ENCODE data around the gene UBE2E2.

- TF ChIP-seq EZH2 (IDR thresholded peaks at IDR 0.05; ENCODE audit: insufficient read depth, poor library complexity, severe bottlenecking) (no peak), EZH2phosphoT487 (IDR thresholded peaks at IDR 0.05; ENCODE audit: insufficient read depth, low read depth) (no peak)
These were observed 186.6 kb downstream of the UBE2E2 start for GRCh38 chr3:23389686-23390085.
